ENCODE measurements around the gene NUMA1.

The NUMA1 gene

GRCh38 chr11:72061739-72062396, 18.5 kb downstream of the NUMA1 start:
- no peak for DNase-seq

- DNase-seq = peak; percentile 23
These were observed 21.8 kb downstream of the NUMA1 start for GRCh38 chr11:72058416-72059034.

DNA sequence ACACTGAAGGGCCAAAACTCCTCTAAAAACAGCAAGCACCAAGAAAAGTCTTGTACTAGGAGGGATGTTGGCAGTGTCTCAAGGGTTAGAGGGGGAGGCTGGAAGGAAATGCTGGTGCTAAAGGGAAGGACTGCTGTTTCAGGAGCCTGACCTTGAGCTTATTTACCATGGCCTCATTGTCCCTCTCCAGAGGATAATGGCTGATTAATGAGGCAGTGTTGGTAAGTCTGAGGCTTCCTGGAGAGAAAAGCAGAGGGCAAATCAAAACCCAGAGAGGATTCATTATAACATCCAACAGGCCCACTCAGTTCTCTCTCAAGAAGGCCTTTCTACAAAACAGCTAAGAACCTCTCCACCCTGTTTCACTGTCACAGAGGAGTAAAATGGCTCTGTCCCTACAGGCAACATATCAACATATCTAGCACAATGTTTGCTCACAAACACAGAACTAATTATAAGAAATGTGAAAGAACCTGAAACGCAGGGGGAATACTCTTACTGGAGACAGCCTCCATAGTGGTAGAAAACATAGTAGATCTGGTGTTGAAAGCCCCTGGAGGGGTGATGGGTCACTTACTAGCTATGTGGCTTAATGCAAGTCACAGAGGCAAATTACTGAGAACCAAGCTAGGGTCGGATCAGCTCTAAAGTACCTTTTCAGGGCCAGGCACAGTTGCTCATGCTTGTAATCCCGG, 31.4 kb downstream of the NUMA1 start:
- DNase-seq = no peak

- DNase-seq = no peak
These were observed 34.5 kb downstream of the NUMA1 start for GRCh38 chr11:72045849-72046248.

DNA sequence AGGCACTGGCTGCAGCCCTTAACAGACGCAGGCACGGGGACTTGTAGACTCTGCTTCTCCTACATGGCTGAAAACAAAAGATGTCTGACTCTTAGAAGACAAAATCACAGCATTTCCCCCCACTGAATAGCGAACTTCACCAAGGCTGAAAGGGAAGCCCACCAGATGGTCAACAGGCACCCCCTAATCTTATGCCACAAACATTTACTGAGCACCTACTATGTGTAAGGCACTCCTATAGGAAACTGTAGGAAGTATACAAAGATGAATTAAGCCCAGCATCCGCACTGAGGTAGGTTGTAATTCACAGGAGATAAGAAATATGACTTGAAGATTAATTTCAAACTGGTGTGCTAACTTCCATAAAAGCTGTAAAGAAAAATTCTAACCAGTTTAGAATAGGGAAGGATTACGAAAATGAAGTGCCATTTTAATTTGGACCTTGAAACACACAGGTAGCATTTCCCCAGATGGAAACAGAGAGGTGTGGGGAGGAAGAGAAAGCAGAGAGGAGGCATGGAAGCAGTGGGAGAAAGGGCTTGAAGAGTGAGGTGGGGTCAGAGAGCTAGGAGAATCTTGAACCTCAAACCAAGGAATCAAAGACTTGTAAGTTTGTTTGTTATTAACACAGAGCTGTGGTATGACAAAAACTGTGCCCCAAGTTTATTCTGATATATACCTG, 38.1 kb downstream of the NUMA1 start:
- DNase-seq = no peak

DNA sequence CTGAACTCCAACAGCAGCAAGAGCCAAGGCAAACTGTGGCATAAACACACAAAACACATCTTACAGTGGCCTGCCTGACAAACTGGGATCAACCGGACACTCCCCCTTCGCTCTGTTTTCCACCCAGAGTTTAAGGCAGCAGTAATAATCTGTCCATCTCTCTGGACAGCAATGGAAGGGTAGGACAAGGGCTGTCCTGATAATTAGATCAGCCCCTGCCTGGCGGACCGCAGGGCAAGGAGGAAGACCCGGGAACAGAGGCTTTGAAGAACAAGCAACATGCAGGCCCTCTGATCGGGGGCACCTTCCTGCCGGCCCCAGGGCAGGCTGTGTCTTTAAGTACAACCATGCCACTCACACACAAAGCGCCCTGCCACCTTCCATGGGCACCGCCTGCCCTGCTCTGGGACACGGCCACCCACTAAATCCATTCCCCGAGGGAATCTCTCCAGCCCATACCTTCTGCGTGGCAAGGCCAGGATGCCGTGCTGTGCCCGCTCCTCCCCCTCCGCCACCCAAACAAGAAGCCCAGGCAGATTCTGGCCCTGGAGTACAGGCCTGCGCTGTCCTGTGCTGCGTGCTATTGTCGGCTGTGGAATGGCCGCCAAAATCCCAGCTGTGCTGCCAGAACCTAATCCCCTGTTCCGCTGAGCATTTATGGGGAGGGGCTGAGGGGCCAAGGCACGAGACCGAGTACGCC, 38.8 kb downstream of the NUMA1 start:
- peak; percentile 35 for DNase-seq

GRCh38 chr11:72040491-72041363, 39.6 kb downstream of the NUMA1 start:
- DNase-seq = peak; percentile 92

- no peak for DNase-seq
These were observed 40.4 kb downstream of the NUMA1 start for GRCh38 chr11:72039856-72040401.

DNA sequence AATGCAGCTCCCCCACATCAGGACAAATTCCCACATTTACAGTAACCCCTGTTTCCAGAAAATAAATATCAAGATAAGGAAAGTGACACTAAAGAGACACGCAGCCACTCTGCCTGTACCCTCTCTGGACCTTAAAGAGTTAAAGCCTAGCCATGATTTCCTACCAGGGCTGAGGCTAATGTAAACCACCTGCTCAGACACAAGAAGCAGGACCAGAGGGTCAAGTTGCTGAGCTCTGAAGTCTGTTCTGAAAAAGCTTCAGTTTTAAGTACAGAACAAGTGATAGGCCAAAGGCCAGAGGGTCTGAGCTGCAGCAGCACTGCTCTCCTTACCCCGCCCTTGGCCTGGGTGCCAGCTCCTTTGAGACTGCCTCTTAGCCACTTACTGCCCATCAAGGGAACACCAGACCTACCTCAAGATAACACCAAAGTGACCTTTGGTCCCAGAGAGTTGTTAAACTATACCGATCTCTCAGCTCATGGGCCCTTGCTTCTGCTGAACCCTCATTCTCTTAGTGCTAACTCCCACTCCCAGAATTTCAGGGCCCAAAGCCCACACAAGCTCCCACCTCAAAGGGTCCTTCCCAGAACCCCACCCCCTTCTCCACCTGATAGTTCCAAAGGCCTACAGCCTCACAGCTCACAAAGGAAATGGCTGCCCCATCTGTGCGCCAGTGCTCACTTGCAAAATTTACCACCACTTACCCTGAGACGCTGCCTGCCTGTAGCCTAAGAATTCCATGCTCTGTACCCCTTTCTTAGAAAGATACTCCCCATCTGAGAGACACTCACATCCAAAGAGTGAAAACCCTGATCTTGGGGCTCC, 41.1 kb downstream of the NUMA1 start:
- DNase-seq = no peak

DNA sequence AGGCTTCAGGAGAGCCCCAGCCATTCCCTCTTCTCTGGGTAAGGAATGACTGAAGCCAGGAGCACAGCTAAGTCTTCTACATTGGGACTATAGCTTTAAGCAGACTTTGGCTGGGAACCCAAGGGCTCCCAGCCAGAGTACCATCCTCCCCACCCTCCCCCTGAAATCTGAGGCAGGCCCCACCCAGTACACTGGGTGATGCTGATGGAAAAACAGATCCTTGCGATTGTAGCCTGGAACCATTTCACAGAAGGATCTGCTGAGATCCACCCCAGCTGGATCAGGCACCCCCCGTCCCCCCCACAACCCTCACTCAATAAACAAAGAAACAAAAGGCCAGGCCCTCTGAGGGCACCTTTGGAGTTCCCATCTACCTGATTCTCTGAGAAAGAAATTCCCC, 41.9 kb downstream of the NUMA1 start:
- no peak for DNase-seq

GRCh38 chr11:72037554-72038311, 42.6 kb downstream of the NUMA1 start:
- no peak for DNase-seq

DNA sequence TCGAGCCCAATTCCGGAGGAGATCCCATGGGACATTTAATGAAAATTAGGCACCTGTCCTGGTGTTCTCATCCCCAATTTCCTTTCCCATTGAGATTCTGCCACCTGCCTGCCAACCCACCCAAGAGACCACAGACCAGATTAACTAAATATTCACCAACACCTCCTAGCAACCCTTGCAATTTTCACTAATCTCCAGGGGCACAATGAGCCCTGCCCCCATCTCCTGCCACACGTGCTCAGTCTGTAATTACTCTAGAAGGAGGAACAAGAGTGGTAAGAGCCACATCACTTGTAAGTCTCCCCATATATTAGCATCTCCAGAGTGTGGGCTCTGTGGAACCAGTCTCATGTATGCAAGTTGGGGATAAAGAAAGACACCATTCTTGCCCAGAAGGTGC, 43.7 kb downstream of the NUMA1 start:
- DNase-seq = no peak

DNA sequence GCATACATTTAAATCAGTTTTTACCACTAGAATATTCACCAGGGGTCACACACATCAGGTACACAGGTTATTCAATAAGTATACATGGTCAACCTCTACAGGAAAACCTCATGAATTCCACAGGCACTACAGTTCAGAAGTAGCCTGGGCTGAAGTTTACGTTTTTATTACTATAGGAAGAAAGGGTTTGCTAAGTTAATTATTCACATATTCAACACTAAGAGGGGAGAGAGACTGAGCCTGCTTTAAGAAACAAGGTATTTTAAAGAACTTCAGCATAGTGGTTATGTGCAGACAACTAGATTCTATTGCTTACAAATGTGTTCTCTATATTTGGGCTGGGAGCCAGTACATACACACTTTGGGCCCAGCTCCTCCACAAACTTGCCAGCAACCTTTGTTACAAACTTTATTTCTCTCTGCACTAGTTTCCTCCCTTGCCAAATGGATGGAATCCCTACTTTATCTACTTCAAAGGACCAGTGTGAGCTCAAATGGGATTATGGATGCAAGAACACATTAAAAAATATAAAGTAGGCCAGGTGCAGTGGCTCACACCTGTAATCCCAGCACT, 49.8 kb downstream of the NUMA1 start:
- no peak for DNase-seq

DNA sequence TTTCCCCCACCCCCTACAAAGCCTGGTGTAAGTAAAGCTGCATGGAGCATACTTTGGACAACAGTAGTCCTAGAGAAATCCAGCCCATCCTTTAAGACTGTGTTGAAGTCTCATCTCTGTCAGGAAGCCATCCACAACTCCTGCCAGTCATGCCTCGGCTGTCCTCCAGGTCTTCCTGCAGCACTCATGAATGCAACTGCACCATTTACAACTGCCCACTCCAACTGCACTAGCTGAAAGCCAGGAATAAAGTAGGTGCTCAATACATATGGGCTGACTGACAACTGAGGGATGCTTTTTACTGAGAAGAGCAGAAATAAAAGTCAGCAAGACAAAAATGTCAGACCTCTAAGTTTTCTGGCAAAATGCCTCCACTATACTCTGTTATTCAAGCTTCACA, 54.3 kb downstream of the NUMA1 start:
- no peak for DNase-seq

GRCh38 chr11:72024069-72024754, 56.1 kb downstream of the NUMA1 start:
- no peak for DNase-seq

DNA sequence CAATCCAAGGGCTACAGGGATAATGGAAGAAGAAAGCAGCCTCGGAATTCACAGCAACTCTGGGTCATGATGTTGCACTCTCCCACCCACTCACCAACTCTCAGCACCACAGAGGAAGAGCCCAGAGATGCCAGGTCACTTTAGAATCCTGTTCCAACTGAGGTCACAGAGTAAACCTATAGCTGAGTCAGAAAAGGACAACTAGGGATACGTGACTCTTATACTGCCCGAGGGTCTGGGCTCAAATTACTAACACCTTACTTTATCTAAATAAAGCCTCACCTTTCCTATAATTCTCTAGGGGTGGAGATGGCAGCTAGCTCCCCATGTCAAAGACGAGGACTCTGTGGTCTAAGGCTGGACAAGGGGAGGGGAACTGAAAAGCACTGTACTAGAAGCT, 57.0 kb downstream of the NUMA1 start:
- DNase-seq = no peak

- DNase-seq = no peak
These were observed 62.2 kb downstream of the NUMA1 start for GRCh38 chr11:72018171-72018570.

DNA sequence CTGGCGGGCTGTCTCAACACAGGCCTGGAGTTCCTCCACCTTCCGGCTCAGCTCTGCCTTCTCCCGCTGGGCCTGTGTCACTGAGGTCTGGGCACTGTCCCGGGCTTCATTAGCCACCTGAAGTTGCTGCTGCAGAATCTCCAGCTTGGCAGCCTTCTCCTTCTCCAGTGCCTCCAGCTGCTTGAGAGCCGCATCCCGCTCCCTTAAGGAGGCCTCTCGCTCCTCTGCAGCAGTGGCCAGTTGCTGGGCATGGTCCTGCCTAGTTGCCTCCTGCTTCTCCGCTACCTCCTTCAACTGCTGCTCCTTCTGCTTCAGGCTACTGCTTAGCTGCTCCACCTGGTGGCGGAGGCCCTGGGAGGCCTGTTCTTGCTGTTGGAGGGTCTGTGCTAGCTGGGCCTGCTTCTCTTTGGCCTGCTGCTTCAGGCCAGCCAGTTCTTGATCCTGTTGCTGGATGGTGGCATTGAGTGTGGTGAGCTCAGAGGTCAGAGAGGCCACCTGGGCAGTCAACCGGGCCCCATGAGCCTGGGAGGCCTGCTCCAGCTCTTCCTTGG, 64.8 kb downstream of the NUMA1 start:
- DNase-seq = no peak
